Stimulated activated CD8-positive, alpha-beta memory T cell treated with anti-CD3 and anti-CD28 coated beads, Interleukin-12 subunit alpha, Interleukin-12 subunit beta, amount 100 ng/mL, for 4 hours (primary cell): ENCODE measurements around the gene HRAS.

ENCODE experiments used
- DNase-seq: peaks from one replicate; pipeline ENCODE4 v3.0.0-alpha.2; 2020; ENCODE audit warnings: low read depth

HRAS gene

DNA sequence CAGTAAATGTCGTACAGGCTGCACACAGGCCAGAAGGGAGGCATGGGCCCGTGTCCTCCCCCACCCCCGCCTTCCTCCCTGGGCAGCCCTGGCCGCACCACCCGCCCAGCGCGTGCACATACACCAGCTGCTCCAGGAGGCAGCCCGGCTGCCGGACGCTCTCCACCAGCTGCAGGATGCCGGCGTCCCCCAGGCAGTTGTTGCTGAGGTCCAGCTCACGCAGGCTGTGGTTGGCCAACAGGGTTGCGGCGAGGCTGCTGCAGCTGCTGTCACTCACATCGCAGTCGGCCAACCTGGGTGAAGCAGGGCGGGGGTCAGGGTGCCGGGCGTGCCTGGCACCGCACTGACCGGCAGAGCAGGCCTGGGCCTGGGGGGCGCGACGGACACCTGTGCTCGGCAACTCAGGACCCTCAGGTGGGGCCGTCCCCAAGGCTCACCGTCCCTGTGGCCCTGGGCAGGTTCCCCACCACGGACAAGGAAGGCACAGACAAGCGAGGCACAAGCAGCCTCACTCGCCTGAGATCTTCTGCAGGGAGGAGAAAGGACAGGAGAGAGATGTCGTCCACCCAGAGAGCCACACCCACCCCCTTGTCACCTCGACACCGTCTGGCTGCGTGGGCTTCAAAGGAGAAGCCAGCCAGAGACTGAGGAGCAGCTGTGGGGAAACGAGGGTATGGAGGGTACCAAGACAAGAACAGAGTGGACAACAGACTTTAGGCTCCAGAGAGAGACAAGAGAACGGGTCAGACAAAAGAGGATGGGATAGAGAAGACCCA is 40.4 kb downstream of the HRAS start:
- DNase-seq: no peak

DNA sequence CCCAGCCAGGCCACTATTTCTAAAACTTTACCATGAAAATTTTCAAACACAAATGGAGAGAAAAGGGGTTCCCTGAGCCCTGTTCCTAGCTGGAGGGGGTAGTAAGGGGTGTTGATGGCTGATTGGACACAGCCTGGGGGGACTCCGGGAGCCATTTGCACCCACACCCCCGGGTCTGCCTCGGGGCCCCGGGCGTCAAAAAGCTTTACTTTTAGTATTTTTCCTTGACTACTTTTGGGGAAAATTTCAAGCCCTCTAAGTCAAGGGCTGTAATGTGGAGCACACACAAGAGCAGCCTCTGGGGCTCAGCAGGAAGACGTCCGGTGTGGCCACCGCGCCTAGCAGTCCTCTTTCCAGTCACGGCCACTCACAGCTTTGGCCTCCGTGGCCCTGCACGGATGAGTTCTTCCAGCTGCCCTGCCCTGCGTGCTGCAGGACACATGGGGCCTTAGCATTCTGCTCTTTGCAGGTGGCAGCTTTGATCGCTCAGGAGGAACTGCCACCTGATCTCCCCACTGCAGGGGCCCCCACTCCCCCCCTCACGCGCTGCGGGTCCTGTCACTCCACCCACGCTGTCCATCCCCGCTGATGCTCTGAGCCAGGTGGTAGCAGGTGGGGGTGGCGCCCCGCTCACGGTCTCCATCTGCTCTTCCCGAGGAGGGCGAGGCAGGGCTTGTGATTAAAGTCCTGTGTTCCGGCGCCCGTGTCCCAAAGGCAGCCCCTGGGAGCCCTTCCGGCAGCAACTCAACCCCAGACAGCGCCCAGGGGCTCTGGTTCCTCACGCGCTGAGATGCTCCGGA is 42.7 kb downstream of the HRAS start:
- no peak for DNase-seq

DNA sequence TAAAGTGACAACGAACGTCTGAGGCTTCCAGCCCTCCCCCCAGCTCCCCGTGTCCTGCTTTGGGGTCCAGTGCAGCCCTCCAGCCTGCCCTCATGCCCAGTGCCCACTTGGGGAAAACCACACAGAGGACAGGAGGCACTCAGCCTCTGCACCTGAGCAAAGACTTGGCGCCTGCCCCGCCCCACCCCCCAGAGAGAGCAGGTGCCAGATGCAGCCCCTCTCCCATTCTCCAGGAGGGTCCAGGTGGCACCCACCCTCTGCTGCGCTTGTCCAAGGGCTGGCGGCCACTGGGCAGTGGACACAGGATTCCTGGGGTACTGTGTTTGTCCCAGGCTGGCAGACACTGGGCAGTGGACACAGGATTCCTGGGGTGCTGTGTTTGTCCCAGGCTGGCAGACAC is 44.0 kb downstream of the HRAS start:
- no peak for DNase-seq

DNA sequence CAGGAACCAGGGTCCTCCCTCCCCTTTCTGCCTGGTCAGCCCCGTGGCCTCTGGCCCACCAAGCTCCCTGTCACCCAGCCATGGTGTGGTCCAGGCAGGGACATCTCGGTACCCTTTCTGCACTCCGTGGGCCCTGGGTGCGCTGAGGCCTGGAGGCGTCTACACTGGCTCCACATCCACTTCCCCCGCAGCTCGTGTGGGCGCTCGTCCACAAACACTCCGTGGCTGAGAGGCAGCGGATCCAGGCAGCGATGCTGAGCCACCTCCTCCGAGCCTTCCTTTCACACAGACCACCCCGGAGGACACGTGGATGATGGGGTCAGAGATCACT is 44.5 kb downstream of the HRAS start:
- no peak for DNase-seq

DNA sequence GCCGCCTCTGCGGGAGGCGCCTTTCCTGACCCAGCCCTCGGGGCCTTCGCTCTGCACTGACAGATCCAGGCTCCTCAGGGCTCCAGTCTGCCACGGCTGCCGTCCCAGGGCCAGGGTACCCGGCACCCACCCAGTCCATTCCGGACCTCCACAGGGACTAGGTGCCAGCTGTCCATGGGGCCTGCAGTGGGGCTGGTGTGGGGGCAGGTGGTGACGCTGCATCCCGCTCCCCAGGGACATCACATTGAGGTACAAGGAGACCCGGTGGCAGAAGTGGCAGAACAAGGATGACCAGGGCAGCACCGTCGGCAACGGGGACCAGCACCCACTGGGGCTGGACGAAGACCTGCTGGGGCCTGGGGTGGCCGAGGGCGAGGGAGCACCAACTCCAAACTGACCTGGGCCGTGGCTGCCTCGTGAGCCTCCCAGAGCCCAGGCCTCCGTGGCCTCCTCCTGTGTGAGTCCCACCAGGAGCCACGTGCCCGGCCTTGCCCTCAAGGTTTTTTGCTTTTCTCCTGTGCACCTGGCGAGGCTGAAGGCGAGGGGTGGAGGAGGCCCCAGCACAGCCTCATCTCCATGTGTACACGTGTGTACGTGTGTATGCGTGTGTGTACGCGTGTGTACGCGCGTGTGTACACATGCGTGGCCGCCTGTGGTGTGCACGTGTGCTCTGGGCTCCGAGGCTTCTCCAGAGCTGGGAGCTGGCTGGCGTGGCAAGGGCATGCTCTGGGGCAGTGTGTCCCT is 45.0 kb downstream of the HRAS start:
- DNase-seq: no peak

DNA sequence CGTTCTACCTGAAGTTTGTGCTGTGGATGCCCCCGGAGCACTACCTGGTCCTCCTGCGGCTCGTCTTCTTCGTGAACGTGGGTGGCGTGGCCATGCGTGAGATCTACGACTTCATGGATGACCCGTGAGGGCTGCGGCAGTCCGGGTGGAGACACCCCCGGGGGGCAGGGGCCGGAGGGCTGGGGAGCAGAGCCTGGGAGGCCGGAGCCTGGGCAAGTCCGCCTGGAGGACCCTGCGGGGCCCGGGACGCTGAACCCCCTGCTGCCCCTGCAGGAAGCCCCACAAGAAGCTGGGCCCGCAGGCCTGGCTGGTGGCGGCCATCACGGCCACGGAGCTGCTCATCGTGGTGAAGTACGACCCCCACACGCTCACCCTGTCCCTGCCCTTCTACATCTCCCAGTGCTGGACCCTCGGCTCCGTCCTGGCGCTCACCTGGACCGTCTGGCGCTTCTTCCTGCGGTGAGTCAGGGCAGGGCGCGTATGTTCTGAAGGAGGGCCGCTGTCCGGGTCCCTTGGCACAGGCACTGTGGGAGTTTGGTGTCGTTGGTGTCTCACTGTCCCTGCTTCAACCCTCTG is 45.7 kb downstream of the HRAS start:
- DNase-seq: no peak

DNA sequence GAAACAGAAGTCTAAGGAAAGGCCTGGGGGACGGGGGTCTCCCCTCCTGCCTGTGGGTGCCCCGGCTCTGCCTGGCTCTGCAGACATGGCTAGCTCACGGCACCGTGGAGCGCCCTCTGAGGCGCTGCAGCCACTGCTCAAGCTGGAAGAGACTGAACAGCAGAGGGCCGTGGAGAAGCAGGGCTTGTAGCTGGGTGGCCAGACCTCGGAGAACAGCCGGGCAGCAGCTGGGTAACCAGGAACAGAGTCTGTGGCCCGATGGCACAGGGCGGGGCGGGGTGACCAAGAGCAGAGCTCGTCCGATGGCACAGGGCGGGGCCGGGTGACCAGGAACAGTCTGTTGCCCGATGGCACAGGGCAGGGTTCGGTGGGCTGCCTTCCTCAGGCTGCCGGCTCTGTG is 46.4 kb downstream of the HRAS start:
- no peak for DNase-seq

DNA sequence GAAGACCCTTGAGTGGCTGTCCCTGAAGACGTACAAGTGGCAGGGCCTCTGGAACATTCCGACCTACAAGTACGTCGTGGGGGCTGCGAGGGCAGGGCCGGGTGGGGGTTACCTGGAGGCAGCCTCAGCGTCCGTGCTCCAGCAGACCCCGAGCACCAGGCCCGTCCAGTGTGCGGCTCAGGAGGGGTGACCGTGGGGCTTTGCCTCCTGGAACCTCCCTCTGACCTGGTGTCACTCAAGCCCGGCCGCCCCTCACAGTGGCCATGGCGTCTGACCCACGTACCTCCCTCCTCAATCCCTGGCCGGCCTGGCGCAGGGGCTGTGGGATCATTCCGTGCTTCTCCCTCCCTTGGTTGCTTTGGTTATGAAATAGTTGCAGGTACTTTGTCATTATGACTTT is 46.8 kb downstream of the HRAS start:
- DNase-seq: no peak

DNA sequence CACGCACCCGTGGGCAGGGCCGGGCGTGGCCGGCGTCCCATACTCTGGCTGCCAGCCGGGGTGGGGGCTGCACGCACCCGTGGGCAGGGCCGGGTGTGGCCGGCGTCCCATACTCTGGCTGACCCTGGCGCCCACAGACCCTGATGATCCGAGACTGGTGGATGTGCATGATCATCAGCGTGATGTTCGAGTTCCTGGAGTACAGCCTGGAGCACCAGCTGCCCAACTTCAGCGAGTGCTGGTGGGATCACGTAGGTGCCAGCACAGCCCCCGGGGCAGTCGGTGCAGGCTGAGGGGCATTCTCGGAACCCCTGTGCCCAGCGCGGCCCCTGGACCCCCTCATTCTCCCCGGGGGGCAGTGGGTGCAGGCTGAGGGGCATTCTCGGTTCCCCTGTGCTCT is 47.3 kb downstream of the HRAS start:
- no peak for DNase-seq

DNA sequence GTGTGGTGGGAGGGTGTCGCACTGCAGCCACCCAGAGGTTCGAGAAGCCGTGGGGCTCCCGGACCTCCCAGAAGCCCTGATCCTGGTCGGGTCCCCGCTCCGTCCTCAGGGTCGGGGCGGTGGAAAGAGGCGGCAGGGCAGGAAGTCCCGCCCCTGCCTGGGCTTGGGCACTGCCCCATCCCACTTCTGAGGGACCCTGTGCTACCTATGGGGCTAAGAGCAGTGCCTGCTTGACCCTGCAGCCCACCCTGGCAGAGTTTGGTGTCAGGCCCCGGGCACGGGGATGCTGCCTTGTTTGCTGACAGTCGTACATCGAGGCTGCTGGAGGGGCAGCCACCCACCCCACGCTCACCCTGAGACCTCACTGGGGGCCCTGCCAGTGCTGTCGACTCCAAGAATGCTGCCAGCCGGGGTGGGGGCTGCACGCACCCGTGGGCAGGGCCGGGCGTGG is 47.8 kb downstream of the HRAS start:
- no peak for DNase-seq

DNA sequence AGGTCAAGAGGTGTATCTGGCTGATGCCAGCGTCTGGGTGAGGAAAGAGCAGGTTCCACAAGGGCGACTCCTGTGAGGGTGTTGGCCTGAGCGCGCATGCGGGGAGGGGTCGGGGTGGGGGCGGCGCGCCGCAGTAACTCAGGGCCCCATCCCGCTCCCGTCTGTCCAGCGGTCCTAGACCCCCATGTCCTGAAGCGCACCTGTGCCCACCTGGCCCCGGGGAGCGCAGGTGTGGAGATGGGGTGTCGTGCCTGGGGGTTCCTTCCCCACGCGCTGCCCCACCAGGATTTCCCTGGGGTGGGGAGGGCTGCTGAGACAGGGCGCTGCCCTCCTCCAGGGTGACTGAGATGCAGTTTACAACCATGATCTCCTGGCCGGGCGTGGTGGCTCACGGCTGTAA is 49.2 kb downstream of the HRAS start:
- no peak for DNase-seq

DNA sequence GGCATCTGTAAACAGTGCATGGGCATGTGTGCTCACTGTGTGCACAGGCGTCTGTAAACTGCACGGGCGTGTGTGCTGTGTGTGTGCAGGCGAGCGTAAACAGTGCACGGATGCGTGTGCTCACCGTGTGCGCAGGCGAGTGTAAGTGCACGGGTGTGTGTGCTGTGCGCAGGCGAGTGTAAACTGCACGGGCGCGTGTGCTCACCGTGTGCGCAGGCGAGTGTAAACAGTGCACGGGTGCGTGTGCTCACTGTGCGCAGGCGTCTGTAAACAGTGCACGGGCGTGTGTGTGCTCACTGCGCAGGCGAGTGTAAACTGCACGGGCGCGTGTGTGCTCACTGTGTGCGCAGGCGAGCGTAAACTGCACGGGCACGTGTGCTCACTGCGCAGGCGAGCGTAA is 50.8 kb downstream of the HRAS start:
- DNase-seq: no peak
